HG03439 (cell line): Measurements from ENCODE around the gene ADRA1B.
"Not testable (repeated sequence)": the region's sequence is repeated elsewhere in the genome, so short reads cannot be mapped to it uniquely, and the experiment has no call there.

Experiments
- ATAC-seq: cut with Tn5 transposase; IDR thresholded peaks from one replicate; pipeline ENCODE4 v1.9.1; 2021; ENCODE audit warnings: mild to moderate bottlenecking, moderate library complexity; ENCODE audit not compliant: unreplicated experiment

ADRA1B gene

DNA sequence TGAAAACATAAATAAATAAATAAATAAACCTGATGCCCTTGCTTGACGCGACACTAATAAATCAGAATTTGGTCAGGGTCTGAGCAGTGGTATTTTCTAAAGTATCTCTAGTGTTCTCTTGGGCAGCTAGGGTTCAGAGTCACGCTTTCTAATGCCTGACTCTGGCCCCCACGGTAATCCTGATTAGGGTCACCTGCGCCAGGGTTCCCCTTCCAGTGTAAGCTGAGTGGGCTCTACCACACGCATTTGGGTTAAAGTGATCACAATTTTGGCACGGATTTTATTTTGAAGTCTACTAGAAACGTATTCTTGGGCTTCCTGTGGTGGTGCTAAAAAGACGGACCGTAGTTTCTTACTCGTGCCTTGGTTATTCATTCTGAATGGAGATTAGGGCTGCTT is 93.3 kb downstream of the ADRA1B start:
- peak; percentile 6 for ATAC-seq

DNA sequence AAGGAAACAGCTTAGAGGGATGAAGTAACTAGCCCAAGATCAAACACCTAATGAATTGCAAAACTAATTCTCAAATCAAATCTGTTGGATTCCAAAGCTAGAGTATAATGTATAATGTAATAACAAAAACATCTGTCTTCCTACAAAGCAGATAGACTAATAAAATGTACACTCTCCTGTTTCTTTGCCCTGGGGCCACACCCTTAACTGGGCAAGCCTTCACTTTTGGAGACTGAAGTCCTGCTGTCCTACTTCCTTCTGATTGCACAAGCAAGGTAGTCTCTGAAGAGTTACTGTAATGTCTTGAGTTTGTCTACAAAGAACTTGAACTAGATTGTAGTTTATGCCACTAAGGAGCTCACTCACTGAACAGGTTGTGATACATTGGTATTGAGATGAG is 95.2 kb downstream of the ADRA1B start:
- ATAC-seq: no peak

DNA sequence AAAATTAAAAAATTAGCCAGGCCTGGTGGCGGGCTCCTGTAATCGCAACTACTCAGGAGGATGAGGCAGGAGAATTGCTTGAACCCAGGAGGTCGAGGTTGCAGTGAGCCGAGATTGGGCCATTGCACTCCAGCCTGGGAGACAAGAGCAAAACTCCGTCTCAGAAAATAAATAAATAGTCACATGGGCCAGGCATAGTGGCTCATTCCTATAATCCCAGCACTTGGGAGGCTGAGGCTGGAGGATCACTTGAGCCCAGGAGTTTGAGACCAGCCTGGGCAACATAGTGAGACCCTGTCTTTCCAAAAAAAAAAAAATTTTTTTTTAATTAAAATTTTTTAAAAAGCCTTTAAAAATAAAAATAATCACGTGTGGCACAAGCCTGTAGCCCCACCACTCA is 97.9 kb downstream of the ADRA1B start:
- ATAC-seq: not testable (repeated sequence)

DNA sequence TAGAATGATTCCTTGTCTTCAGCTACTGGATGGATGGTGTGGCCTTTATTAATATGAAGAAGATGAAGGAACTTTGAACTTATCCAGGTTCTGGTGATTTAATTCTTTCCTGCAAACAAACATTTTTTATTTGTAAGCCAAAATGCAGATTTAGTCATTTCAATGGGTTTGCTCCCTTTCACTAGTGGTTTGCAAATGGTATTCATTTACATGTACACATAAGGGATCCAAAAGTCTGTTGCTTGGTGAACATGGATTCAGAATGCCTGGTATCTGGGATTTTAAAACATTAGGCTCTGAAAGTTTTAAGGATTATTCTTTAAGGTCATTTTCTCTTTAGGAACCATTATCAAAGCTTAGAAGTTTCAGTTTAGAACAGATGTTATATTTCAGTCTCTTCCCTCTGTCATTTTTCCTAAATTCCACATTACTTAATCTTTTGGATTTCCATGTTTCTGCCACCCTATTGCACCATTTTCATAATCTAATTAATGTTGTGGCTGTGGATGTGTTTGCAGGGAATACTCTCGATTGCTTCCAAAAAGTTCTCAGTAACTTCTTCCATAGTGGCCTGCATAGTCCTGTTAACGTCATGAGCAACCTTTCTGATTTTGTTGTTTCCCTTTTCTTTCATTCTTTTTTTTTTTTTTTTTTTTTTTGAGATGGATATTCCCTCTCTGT is 102.8 kb downstream of the ADRA1B start:
- ATAC-seq: no peak

DNA sequence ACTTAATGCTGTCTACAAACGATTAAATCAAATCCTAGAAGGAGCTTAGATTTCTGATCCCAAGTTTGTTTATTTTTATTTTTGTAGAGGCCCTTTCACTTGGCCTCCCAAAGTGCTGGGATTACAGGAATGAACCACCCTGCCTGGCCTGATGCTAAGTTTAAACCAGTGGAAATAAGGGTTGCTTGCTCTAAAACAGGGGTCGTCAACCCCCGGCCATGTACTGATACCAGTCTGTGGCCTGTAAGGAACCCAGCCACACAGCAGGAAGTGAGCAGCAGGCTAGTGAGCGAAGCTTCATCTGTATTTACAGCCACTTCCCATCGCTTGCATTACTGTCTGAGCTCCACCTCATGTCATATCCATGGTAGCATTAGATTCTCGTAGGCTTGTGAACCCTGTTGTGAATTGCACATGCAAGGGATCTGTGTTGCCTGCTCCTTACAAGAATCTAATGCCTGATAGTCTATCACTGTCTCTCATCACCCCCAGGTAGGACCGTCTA is 104.0 kb downstream of the ADRA1B start:
- ATAC-seq: no peak

DNA sequence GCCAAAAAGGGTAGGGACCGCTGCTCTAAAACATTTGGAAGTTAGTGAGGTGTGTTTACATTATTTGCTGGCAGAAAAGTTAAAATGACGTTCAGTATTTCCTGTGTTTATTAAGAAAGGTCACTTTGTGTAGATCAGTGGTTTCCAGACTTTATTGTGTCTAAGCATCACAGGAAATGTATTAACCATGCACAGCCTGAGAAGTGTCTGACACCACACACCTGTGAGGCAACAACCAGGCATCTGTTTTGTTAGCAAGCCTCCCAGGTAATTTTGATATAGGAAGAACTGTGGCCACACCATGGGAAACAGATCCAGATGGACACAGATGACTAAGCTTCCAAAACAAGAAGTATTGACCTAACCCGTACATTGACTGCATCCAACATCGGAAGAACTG is 104.7 kb downstream of the ADRA1B start:
- ATAC-seq: no peak

DNA sequence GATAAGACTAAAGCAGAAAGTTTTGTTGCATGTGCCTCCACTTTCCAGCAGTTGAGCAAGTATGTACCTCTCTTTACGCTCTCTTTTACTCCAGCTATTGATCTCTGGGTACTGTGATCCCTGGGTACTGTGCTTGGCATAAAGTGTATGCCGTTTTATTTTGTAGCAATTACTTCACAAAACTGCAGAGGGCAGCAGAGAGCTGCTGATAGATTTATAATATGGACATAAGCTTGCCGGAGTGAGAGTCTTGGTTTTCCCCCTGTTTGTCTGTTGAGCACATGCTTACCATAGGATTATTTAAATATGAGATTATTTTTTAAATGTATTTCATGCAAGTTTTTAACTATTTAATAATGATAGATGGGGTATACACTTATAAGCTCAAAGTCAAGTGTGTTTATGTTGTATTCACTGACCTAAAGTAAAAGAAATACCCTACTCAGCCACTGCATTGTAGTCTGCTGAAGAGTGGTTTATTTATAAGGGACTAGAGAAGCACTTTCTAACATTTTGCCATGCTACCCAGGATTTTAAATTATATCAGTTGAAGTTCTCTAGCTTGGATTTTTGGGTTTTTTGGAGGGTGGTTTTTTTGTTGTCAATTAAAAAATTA is 105.7 kb downstream of the ADRA1B start:
- ATAC-seq: peak; percentile 71
